Activated T-cell treated with anti-CD3 and anti-CD28 coated beads, Interleukin-2, amount 50 U/mL, for 24 hours (primary cell): ENCODE data around the gene RAB6A.
A peak's percentile ranks its signal among the peaks of the same experiment; 100 is the strongest.
"Not testable (repeated sequence)": the region's sequence is repeated elsewhere in the genome, so short reads cannot be mapped to it uniquely, and the experiment has no call there.

ENCODE experiments used
- DNase-seq: peaks from one replicate; pipeline ENCODE4 v3.0.0-alpha.2; 2020
- H3K27ac Mint-ChIP-seq: 2 replicates; pipeline ENCODE4 v1.8.0; 2020; ENCODE audit warnings: mild to moderate bottlenecking, mixed read lengths
- H3K27me3 Mint-ChIP-seq: 2 replicates; pipeline ENCODE4 v1.8.0; 2020; ENCODE audit warnings: mixed read lengths
- H3K36me3 Mint-ChIP-seq: 2 replicates; pipeline ENCODE4 v1.8.0; 2020; ENCODE audit warnings: low read depth, mixed read lengths
- H3K4me1 Mint-ChIP-seq: 2 replicates; pipeline ENCODE4 v1.8.0; 2020; ENCODE audit warnings: low read depth, mixed read lengths
- H3K4me3 Mint-ChIP-seq: 2 replicates; pipeline ENCODE4 v1.8.0; 2020; ENCODE audit warnings: mild to moderate bottlenecking, moderate library complexity, mixed read lengths
- H3K9me3 Mint-ChIP-seq: 2 replicates; pipeline ENCODE4 v1.8.0; 2020; ENCODE audit warnings: mixed read lengths

RAB6A gene

DNA sequence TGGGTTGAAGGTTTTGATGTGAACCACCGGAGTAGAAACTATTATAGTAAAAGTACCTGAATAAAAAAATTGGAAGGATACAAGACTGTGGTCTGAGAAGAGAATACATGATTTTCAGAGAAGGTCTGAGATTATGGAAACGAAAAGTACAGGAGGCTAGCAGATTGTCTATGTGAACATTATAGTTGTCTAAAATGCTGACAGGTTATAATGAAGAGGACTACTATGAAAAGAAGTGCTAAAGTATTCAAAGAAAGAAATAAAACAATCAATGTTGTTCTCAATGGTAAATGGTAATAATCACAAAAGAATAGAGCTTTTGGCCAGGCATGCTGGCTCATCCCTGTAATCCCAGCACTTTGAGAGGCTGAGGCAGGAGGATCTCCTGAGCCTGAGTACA is 34.0 kb downstream of the RAB6A start:
- Mint-ChIP-seq H3K36me3 (peaks cover 50% of the 10 kb centered on the region), H3K4me3 (no peak overlapping the region), H3K27ac (no peak overlapping the region), H3K4me1 (peaks cover 43% of the 10 kb centered on the region), H3K9me3 (no peaks in the 10 kb centered on the region), H3K27me3 (no peaks in the 10 kb centered on the region)
- no peak for DNase-seq

DNA sequence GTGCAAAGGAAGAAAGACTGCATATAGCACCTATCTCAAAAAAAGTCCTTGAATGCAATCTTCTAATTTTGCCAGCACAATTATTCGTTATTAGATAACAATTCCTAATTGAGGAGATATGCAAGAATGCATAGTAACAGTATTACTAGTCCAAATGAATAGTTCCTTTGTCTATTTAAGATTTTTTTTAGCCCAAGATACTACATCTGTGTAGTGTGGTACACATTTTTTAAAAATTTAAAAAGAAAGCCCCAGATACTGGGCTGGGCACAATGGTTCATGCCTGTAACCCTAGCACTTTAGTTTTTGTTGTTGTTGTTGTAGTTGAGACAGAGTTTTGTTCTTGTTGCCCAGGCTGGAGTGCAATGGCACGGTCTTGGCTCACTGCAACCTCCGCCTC is 43.7 kb downstream of the RAB6A start:
- Mint-ChIP-seq H3K27me3 (no peaks in the 10 kb centered on the region), H3K9me3 (no peaks in the 10 kb centered on the region), H3K4me1 (peaks cover 10% of the 10 kb centered on the region), H3K36me3 (peaks cover 59% of the 10 kb centered on the region), H3K27ac (no peak overlapping the region), H3K4me3 (no peak overlapping the region)
- no peak for DNase-seq

DNA sequence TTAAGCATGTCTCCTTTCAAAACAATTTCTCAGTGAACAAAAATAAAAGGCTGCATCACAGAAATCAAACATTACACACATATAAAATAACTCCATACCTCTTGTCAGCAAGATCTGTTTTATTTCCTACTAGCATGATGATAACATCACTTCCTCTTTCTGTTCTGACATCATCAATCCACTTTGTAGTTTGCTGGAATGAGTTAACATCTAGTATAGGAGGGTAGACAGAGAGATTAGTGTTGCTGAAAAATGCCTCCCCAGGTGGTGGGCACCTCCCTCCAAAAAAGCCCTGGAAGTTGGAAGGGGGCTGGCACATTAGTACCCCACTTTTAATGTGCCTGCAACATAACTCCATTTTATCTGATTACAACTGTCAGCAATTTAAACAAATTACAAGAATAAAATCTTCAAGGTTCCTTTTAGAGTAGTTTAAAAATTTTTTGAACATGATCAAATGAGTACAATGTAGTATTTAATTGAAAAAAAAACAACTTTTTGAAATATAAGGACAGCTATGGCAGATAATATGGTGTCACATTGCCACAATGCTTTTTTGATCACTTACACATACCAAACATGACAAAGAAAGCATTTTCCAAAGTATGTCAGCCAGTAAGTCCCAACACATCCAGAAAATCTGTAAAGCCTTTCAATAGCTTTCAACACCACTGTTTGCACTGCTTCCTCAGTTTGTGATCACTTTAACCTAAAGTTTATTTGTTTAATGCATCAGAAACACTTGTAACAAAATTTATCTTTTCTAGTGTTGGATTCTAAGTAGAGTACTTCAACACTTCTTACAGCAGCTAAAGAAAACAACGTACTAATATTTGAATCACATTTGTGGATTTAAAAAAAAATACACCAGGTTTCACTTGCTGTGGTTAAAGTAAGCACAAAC is 44.5 kb downstream of the RAB6A start:
- Mint-ChIP-seq H3K27ac (peak overlapping the region; percentile 48), H3K27me3 (no peaks in the 10 kb centered on the region), H3K4me3 (no peak overlapping the region), H3K36me3 (peaks cover 62% of the 10 kb centered on the region), H3K4me1 (peaks cover 6% of the 10 kb centered on the region), H3K9me3 (no peaks in the 10 kb centered on the region)
- DNase-seq = no peak

DNA sequence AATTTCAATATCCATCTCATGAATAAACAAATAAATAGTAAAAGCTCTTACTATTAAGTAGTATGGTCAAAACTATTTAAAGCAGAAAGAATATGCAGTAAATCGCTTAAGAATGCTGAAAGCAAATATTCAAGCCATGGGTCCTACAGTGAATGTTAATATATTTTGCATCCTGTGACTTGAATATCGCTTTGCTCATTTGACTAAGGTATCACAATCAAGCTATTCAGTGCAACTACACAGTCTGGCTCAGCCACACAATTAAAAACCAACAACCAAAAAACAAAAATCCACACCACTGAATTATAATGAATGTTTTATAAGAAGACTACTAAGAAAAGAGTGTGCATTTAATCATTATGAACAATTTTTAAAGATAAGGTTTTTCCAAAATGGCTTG is 45.3 kb downstream of the RAB6A start:
- H3K27me3 Mint-ChIP-seq = no peaks in the 10 kb centered on the region
- H3K27ac Mint-ChIP-seq = no peak overlapping the region
- no peak overlapping the region for H3K4me3 Mint-ChIP-seq
- H3K36me3 Mint-ChIP-seq = peaks cover 62% of the 10 kb centered on the region
- peaks cover 6% of the 10 kb centered on the region for H3K4me1 Mint-ChIP-seq
- DNase-seq = no peak
- no peaks in the 10 kb centered on the region for H3K9me3 Mint-ChIP-seq

DNA sequence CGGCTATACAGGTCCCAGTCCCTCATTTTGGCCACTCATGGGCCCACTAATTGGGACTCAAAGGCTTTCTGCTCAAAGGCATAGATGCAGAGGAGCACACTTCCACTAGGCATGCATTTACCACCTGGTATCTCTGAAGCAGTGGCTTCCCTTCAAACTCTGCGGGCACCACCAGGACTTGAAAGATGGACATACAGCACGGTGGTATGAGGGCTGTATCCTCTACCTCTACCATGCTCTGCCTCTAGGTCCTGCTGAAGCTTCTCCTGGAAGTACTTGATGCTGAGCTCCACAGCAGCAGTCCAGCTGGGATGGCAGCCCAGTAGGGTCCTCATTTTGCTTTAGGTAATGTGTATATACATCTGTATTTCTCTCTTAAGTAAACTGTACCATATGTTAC is 49.9 kb downstream of the RAB6A start:
- Mint-ChIP-seq H3K27me3 (no peaks in the 10 kb centered on the region), H3K9me3 (no peaks in the 10 kb centered on the region), H3K36me3 (peaks cover 56% of the 10 kb centered on the region), H3K4me1 (peaks cover under 1% of the 10 kb centered on the region), H3K4me3 (no peak overlapping the region), H3K27ac (no peak overlapping the region)
- no peak for DNase-seq

DNA sequence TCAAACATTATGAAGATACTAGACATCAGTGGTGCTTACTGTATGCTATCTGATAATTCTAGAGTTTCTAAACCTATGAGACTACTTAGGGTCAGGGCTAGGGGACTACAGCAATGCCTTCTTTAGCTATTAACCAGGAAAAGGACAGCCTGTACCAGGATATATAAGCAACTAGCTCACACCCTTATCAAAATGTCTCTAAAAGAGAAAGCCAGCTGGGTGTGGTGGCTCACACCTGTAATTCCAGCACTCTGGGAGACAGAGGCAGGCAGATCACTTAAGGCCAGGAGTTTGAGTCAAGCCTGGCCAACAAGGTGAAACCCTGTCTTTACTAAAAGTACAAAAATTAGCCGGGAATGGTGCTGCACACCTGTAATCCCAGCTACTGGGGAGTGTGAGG is 55.8 kb downstream of the RAB6A start:
- Mint-ChIP-seq H3K4me1 (no peaks in the 10 kb centered on the region), H3K9me3 (no peaks in the 10 kb centered on the region), H3K27me3 (no peaks in the 10 kb centered on the region), H3K27ac (no peak overlapping the region), H3K36me3 (peaks cover 68% of the 10 kb centered on the region), H3K4me3 (no peak overlapping the region)
- DNase-seq = no peak

DNA sequence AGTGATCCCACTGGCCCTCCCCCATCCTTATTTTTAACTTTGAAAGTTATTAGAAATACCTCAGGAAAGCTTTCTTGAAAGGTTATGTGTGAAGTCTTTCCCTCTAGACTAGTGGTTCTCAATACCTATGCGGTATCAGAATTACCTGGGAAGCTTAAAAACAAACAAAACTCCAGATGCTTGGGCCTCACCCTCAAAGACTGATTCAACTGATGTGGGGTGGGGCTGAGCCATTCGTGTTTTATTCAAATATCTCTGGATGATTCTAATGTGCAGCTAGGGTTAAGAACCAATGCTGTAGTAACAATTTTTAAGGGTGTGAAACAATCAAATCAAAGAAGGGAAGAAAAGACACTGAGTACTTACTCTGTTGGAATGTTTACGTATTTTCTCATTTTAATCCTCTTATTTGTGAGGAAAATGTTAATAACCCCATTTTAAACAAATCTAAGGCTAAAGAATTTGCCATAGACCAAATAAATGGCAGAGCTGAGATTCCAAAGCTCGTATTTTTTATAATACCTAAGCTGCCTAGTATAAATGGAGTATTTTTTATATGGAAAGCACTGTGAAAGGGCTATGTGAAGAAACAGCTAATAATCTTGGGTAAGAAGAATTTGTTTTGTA is 66.9 kb downstream of the RAB6A start:
- Mint-ChIP-seq H3K4me1 (no peaks in the 10 kb centered on the region), H3K4me3 (no peak overlapping the region), H3K9me3 (no peaks in the 10 kb centered on the region), H3K27ac (no peak overlapping the region), H3K27me3 (no peaks in the 10 kb centered on the region), H3K36me3 (peaks cover 39% of the 10 kb centered on the region)
- DNase-seq = no peak

DNA sequence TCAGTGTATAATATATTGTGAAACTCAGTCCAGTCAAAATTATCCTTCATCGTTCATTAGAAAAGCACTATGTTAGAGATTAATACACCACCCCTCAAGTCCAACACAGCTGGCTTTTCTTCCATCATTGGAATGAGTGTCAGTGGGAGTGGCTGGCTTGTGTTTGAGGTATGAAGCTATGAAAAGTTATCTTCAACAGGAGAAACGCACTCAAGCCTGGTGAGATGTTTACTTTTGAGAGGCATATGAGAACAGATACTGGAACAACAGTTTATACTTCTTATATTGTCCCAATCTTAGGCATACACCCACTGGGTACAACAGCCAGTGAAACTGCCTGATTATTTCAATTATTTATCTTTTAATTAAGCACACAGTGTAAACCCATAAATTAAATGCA is 80.2 kb downstream of the RAB6A start:
- no peaks in the 10 kb centered on the region for H3K4me1 Mint-ChIP-seq
- H3K4me3 Mint-ChIP-seq = no peak overlapping the region
- no peak for DNase-seq
- H3K9me3 Mint-ChIP-seq = no peaks in the 10 kb centered on the region
- no peak overlapping the region for H3K27ac Mint-ChIP-seq
- H3K36me3 Mint-ChIP-seq = peaks cover 62% of the 10 kb centered on the region
- H3K27me3 Mint-ChIP-seq = no peaks in the 10 kb centered on the region

DNA sequence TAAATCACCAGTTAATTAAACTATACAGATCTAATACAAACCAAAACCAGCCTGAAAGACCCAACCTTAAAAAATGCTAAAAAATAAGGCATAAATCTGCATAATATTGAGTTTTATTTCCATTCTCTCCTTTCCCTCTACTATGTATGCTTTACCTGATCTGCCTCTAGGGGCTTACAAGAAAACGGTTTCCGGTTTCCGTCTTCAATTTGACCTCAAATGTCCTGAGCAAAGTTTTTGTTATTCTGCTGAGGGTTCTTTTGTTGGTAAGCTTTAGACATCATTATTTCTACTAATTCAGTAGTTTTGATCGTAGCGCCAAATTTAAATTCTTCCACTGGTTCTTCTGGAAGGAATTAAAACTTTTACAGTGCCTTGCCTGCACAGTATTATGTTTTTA is 84.3 kb downstream of the RAB6A start:
- DNase-seq, H3K27ac Mint-ChIP-seq, H3K4me1 Mint-ChIP-seq, H3K4me3 Mint-ChIP-seq, H3K27me3 Mint-ChIP-seq, H3K9me3 Mint-ChIP-seq: not testable (repeated sequence)
- peaks cover 52% of the 10 kb centered on the region for H3K36me3 Mint-ChIP-seq

DNA sequence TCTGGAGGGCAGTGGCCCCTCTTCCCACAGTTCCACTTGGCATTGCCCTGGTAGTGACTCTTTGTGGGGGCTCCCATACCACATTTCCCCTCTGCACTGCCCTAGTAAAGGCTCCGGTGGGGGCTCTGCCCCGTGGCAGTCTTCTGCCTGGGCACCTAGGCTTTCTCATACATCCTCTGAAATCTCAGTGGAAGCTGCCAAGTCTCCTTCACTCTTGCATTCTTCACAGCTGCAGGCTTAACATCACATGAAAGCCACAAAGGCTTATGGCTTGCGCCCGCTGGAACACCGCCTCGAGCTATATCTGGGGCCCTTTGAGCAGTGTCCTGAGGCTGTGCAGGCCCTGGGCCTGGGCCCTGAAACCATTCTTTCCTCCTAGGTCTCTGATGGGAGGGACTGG is 89.2 kb downstream of the RAB6A start:
- Mint-ChIP-seq H3K27ac (no peak overlapping the region), H3K4me3 (no peak overlapping the region), H3K9me3 (no peaks in the 10 kb centered on the region), H3K4me1 (no peaks in the 10 kb centered on the region), H3K27me3 (no peaks in the 10 kb centered on the region), H3K36me3 (peaks cover 16% of the 10 kb centered on the region)
- no peak for DNase-seq

DNA sequence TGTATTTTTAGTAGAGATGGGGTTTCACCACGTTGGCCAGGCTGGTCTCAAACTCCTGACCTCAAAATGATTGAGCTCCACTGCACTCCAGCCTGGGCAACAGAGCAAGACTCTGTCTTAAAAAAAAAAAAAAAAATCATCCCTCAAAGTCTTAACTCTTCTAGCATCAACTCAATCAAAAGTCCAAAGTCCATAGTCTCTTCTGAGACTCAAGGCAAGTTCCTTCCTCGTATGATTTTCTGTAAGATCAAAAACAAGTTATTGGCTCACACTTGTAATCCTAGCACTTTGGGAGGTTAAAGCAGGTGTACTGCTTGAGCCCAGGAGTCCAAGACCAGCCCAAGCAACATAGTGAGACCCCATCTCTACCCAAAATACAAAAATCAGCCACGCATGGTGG is 90.1 kb downstream of the RAB6A start:
- H3K4me3 Mint-ChIP-seq = no peak overlapping the region
- H3K27ac Mint-ChIP-seq = no peak overlapping the region
- H3K9me3 Mint-ChIP-seq = no peaks in the 10 kb centered on the region
- no peak for DNase-seq
- no peaks in the 10 kb centered on the region for H3K27me3 Mint-ChIP-seq
- no peaks in the 10 kb centered on the region for H3K4me1 Mint-ChIP-seq
- peaks cover 8% of the 10 kb centered on the region for H3K36me3 Mint-ChIP-seq

DNA sequence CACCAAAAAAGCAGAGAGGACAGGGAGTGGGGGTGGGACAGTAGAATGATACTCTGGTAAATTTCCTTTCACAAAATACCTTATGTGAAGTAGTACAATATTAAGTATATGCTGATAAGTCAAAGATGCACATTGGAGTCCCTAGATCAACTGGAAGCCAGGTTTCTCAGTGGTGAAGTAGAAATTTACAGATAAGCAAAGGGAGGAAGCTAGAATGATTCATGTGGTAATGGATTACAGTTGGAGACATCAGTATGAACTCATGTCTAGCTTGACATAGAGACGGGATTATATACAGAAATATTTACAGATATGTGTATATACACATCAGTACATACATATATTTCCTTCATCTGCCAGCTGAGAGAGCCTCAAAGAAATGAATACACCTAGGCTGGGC is 93.0 kb downstream of the RAB6A start:
- Mint-ChIP-seq H3K4me1 (peaks cover 6% of the 10 kb centered on the region), H3K36me3 (no peaks in the 10 kb centered on the region), H3K27ac (no peak overlapping the region), H3K9me3 (no peaks in the 10 kb centered on the region), H3K4me3 (no peak overlapping the region), H3K27me3 (no peaks in the 10 kb centered on the region)
- no peak for DNase-seq

DNA sequence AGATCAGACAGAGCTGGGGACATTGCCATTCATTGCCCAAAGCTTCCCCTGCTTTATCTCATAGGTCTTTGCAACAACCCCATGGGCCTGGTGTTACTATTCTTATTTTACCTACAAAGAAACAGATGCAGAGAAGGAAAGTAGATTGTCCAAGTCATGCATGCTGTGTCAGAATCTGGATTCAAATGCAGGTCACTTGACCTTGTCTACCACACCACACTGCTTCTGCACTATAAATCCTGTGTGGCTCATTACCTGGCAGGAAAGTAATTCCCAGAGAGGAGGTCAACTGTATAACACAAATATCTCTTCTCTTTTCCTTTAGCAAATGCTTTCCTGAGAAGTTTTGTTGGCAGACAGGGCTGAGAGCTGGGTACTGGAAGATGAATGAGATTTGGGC is 96.0 kb downstream of the RAB6A start:
- Mint-ChIP-seq H3K9me3 (no peaks in the 10 kb centered on the region), H3K27me3 (no peaks in the 10 kb centered on the region), H3K27ac (no peak overlapping the region), H3K36me3 (no peaks in the 10 kb centered on the region), H3K4me3 (no peak overlapping the region), H3K4me1 (peaks cover 14% of the 10 kb centered on the region)
- DNase-seq = no peak

DNA sequence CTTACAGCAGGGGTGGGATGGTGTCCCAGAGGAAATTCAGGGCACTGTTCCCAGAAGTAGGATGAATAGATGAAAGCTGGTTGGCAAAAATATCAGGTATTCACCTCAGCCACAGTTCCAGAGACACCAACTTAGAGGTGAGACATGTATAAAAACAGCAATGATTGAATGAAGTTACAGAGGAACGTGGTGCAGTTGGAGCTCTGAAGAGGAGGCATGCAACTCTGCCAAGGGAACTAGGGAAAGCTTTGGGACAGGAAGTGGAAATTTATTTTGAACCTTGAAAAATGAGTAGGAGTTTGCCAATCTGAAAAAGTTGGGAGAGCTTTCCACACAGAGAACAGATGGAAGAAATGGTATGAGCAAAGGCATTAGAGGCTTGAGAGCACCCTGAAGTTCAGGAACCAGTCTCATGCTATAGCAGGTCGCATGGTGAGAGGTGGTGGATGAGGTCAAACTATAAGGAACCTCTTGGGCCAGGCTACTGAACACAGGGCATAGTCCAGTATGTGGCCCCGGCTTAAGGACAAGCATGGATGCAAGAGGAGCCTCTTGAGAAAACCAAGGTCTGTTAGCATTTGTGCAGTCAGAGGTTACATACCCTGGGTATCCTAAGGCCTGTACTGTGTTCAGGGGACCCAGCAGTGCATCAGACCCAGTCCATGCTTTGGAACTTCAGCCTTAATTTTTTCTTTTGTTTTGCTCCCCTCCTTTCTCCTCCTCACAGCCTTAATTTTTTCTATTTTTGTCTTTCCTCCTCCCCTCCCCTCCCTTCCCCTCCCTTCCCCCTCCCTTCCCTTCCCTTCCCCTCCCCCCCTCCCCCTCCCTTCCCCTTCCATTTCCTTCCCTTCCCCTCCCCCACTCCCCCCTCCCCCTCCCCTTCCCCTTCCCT is 97.0 kb downstream of the RAB6A start:
- Mint-ChIP-seq H3K36me3 (no peaks in the 10 kb centered on the region), H3K27me3 (no peaks in the 10 kb centered on the region), H3K9me3 (no peaks in the 10 kb centered on the region), H3K4me1 (peaks cover 14% of the 10 kb centered on the region), H3K27ac (peak overlapping the region; percentile 10), H3K4me3 (no peak overlapping the region)
- no peak for DNase-seq
